T-helper 1 cell treated with Interleukin-12 subunit alpha and Interleukin-12 subunit beta and Interleukin-4 antibody, amounts not matched to agents 30 μg/mL and 1 μg/mL, for 36 hours (primary cell): ENCODE measurements around the gene SLC6A15.

Experiments used
- H3K27ac Mint-ChIP-seq: one replicate; pipeline ENCODE4 v1.8.0; 2021; ENCODE audit warnings: mild to moderate bottlenecking, mixed read lengths
- H3K27me3 Mint-ChIP-seq: one replicate; pipeline ENCODE4 v1.8.0; 2021; ENCODE audit warnings: low read depth, mixed read lengths
- H3K36me3 Mint-ChIP-seq: one replicate; pipeline ENCODE4 v1.8.0; 2021; ENCODE audit warnings: low read depth, mixed read lengths
- H3K4me1 Mint-ChIP-seq: one replicate; pipeline ENCODE4 v1.8.0; 2021; ENCODE audit warnings: low read depth, mixed read lengths
- H3K4me3 Mint-ChIP-seq: one replicate; pipeline ENCODE4 v1.8.0; 2021; ENCODE audit warnings: mild to moderate bottlenecking, moderate library complexity, mixed read lengths
- H3K9me3 Mint-ChIP-seq: one replicate; pipeline ENCODE4 v1.8.0; 2021; ENCODE audit warnings: mixed read lengths

Gene SLC6A15

GRCh38 chr12:84910549-84911241 is 1.9 kb downstream of the SLC6A15 start:
- Mint-ChIP-seq H3K9me3 (no peaks in the 10 kb centered on the region), H3K27me3 (peaks cover 44% of the 10 kb centered on the region), H3K4me3 (peak overlapping the region; percentile 34), H3K36me3 (no peaks in the 10 kb centered on the region), H3K27ac (no peak overlapping the region), H3K4me1 (peaks cover 9% of the 10 kb centered on the region)

DNA sequence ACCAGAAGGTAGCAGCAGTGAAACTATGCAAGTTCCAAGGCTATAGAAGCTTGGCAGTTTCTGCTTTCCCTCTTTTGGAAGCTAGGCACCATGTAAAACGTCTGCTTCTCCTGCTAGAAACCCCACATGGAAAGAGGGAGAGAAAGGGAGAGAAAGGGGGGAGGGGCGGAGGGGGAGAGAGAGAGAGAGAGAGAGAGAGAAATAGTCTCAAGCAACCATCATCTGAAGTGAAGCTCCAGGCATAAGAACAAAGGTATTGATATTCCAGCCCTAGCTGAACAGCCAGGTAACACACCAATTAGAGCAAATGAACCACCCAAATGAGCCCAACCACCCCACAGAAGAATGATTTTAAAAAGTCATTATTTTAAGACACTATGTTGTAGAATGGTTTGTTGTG is 8.5 kb downstream of the SLC6A15 start:
- H3K4me1 Mint-ChIP-seq: no peaks in the 10 kb centered on the region
- H3K4me3 Mint-ChIP-seq: no peak overlapping the region
- no peaks in the 10 kb centered on the region for H3K27me3 Mint-ChIP-seq
- no peaks in the 10 kb centered on the region for H3K9me3 Mint-ChIP-seq
- H3K27ac Mint-ChIP-seq: no peak overlapping the region
- no peaks in the 10 kb centered on the region for H3K36me3 Mint-ChIP-seq

DNA sequence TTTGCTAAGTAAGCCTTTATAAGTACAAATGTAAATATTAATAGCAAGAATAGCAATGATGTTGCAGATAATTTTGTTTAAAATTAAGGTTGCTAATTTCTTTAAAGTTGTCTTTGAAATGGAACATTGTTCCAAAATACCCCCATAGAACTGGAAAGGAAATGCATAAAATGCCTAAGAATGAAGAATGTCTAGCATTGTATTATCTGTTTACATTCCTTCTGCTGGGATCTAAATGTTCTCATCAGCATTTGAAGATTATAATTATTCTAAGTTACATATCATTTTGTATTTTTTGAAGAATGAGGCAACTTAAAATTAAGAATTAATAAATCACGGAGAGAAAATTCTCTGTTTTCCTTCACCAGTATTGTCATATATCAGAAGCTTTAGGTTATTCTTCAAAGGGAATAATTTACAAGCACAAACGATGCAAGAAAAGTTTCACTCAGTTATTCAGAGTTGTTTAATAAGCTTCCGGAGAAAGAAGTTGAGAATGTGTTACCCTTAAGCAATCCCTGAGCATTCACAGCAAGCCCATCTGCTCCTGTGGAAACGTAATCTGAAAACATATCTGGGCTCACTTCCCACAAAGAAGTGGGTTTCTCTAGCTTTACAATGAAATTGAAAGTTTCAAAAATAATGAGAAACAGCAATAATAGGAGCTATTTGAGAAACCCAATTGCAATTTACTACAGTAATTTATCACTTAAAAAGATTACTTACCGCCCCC is 21.3 kb downstream of the SLC6A15 start:
- no peaks in the 10 kb centered on the region for H3K36me3 Mint-ChIP-seq
- no peak overlapping the region for H3K27ac Mint-ChIP-seq
- H3K9me3 Mint-ChIP-seq: no peaks in the 10 kb centered on the region
- H3K4me3 Mint-ChIP-seq: no peak overlapping the region
- H3K27me3 Mint-ChIP-seq: no peaks in the 10 kb centered on the region
- H3K4me1 Mint-ChIP-seq: no peaks in the 10 kb centered on the region

- no peak overlapping the region for H3K27ac Mint-ChIP-seq
- H3K36me3 Mint-ChIP-seq: no peaks in the 10 kb centered on the region
- no peaks in the 10 kb centered on the region for H3K9me3 Mint-ChIP-seq
- H3K27me3 Mint-ChIP-seq: no peaks in the 10 kb centered on the region
- H3K4me3 Mint-ChIP-seq: no peak overlapping the region
- H3K4me1 Mint-ChIP-seq: no peaks in the 10 kb centered on the region
Measured at GRCh38 chr12:84889818-84890217, 22.8 kb downstream of the SLC6A15 start.

DNA sequence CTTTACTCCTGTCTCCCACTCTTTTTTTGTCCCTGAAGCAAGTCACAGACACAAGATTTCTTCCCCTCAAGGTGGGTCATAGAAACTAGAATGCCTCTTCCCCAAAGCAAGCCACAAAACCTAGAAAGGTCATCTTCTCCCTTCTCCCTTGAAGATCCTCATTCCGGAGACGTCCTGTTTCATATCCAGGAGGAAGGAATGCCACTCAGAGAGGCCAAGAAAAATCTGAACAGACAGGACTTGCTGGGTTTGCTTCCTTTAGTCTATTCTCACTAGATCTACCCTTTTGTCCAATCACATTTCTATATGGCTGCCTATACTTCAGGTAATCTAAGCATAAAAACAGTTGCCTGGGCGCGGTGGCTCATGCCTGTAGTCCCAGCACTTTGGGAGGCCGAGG is 23.7 kb downstream of the SLC6A15 start:
- no peak overlapping the region for H3K27ac Mint-ChIP-seq
- H3K4me3 Mint-ChIP-seq: no peak overlapping the region
- no peaks in the 10 kb centered on the region for H3K4me1 Mint-ChIP-seq
- H3K9me3 Mint-ChIP-seq: no peaks in the 10 kb centered on the region
- no peaks in the 10 kb centered on the region for H3K36me3 Mint-ChIP-seq
- no peaks in the 10 kb centered on the region for H3K27me3 Mint-ChIP-seq

- Mint-ChIP-seq H3K4me1 (no peaks in the 10 kb centered on the region), H3K27me3 (no peaks in the 10 kb centered on the region), H3K4me3 (no peak overlapping the region), H3K9me3 (no peaks in the 10 kb centered on the region), H3K27ac (no peak overlapping the region), H3K36me3 (no peaks in the 10 kb centered on the region)
Measured at GRCh38 chr12:84877340-84877739, 35.3 kb downstream of the SLC6A15 start.

- H3K4me3 Mint-ChIP-seq: no peak overlapping the region
- H3K36me3 Mint-ChIP-seq: no peaks in the 10 kb centered on the region
- no peaks in the 10 kb centered on the region for H3K27me3 Mint-ChIP-seq
- no peak overlapping the region for H3K27ac Mint-ChIP-seq
- H3K4me1 Mint-ChIP-seq: no peaks in the 10 kb centered on the region
- no peaks in the 10 kb centered on the region for H3K9me3 Mint-ChIP-seq
Measured at GRCh38 chr12:84875241-84875640, 37.4 kb downstream of the SLC6A15 start.

- Mint-ChIP-seq H3K4me1 (no peaks in the 10 kb centered on the region), H3K4me3 (no peak overlapping the region), H3K36me3 (no peaks in the 10 kb centered on the region), H3K9me3 (no peaks in the 10 kb centered on the region), H3K27me3 (no peaks in the 10 kb centered on the region), H3K27ac (no peak overlapping the region)
Measured at GRCh38 chr12:84874825-84875139, 37.8 kb downstream of the SLC6A15 start.

DNA sequence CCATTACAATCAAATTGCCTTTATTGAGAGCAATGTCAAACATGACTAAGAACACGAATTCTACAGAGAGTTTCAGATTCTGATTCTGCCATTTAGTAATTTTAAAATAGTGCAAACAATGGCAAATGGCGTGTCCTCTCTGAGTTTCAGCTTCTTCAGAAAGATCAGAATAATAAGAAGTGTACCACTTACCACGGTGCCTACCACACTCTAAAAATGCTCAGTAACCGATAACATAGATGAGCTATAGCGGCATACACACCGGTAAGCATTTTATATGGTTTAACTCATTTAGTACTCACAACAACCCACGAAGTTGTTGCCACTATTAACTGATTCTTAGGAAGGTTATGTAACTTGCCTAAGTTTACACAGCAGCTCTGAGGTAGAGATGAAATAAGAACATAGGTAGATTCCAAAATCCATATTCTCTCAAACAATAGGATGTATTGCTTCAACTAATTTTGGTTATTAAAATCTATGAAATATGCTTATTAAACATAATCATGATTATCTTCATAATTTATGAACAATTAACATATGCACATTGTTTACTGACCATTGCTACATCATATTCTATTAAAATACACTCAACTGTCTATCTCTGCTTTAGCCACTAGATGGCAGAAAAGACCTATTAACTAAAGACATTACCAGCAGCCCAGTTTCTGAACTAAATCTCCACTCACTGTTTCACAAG is 38.3 kb downstream of the SLC6A15 start:
- Mint-ChIP-seq H3K9me3 (no peaks in the 10 kb centered on the region), H3K4me1 (no peaks in the 10 kb centered on the region), H3K4me3 (no peak overlapping the region), H3K36me3 (no peaks in the 10 kb centered on the region), H3K27me3 (no peaks in the 10 kb centered on the region), H3K27ac (no peak overlapping the region)

DNA sequence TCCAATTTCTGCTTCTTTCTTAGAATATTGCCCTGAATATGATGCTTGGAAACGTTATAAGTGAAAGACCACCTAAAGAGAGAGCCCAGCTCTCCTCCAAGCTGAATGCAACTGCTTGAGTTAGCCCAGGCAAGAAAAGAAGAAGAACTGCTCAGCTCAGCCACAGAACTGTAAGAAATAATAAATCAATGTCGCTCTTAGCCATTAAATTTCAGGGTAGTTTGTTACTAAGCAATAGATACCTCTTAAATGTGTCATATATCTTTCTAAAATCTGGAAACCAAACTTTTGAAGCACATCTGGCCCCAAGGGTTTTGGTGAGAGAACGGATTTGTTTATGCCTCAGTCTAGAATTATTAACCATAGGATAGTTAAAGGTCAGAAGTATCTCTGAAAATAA is 50.4 kb downstream of the SLC6A15 start:
- Mint-ChIP-seq H3K4me1 (no peaks in the 10 kb centered on the region), H3K27ac (no peak overlapping the region), H3K27me3 (no peaks in the 10 kb centered on the region), H3K4me3 (no peak overlapping the region), H3K36me3 (no peaks in the 10 kb centered on the region), H3K9me3 (no peaks in the 10 kb centered on the region)

DNA sequence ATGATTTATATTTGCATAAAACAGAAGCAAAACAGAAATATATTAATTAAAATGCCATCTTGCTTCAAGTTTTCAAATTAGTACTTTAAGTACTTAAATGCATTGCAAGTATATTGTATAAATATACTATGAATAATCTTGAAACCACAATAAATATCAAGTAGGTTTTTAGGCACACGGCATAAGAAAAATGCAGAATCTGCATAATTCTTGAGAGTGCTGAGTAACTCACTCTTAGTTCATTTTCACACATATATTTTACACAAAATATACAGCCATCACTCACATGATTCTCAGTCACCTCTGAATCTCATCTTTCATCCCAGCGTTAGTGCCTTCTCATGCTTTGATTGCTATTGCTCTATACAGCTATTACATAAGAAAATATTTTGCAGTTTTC is 51.9 kb downstream of the SLC6A15 start:
- no peaks in the 10 kb centered on the region for H3K36me3 Mint-ChIP-seq
- no peak overlapping the region for H3K27ac Mint-ChIP-seq
- no peaks in the 10 kb centered on the region for H3K4me1 Mint-ChIP-seq
- H3K27me3 Mint-ChIP-seq: peaks cover 3% of the 10 kb centered on the region
- no peak overlapping the region for H3K4me3 Mint-ChIP-seq
- H3K9me3 Mint-ChIP-seq: no peaks in the 10 kb centered on the region

GRCh38 chr12:84858796-84859195 is 53.8 kb downstream of the SLC6A15 start:
- H3K4me1 Mint-ChIP-seq: no peaks in the 10 kb centered on the region
- H3K36me3 Mint-ChIP-seq: no peaks in the 10 kb centered on the region
- no peak overlapping the region for H3K4me3 Mint-ChIP-seq

DNA sequence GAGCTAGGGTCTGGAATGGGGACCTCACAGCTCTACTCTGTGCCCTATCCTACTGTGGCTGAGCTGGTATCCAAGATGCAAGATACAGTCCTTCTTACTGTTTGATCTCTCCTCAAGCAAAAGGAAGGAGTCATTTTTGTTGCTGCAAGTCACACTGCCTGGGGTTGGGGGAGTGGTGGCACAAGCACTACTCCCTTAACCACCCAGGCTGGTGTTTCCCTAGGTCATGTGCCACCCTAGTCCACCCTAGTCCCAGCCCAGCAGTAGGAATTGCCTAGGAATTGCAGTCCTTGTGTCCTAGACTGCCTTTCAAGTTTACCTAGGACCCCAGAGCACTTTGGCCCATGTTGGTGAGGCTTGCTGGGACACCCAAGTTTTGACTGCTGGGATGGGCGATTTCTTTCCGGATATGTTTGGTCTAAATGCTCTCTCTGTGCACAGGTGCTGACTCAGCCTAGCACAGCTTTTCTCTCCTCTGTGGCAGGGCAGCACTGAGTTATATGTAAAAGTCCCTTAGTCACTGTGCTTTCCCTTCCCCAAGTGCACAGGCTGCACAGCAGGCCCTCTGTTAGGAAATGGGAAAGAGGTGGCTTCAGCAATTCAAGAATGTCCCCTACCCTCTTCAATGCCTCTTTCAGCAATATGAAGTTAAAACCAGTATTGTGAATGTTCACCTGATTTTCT is 54.9 kb downstream of the SLC6A15 start:
- no peak overlapping the region for H3K4me3 Mint-ChIP-seq
- H3K27ac Mint-ChIP-seq: no peak overlapping the region
- H3K9me3 Mint-ChIP-seq: no peaks in the 10 kb centered on the region
- H3K36me3 Mint-ChIP-seq: no peaks in the 10 kb centered on the region
- H3K4me1 Mint-ChIP-seq: no peaks in the 10 kb centered on the region
- H3K27me3 Mint-ChIP-seq: peaks cover 3% of the 10 kb centered on the region

More at GRCh38 chr12:84858796-84859195, 53.8 kb downstream of the SLC6A15 start:
- H3K9me3 Mint-ChIP-seq: no peaks in the 10 kb centered on the region
- no peak overlapping the region for H3K27ac Mint-ChIP-seq
- H3K27me3 Mint-ChIP-seq: peaks cover 3% of the 10 kb centered on the region

DNA sequence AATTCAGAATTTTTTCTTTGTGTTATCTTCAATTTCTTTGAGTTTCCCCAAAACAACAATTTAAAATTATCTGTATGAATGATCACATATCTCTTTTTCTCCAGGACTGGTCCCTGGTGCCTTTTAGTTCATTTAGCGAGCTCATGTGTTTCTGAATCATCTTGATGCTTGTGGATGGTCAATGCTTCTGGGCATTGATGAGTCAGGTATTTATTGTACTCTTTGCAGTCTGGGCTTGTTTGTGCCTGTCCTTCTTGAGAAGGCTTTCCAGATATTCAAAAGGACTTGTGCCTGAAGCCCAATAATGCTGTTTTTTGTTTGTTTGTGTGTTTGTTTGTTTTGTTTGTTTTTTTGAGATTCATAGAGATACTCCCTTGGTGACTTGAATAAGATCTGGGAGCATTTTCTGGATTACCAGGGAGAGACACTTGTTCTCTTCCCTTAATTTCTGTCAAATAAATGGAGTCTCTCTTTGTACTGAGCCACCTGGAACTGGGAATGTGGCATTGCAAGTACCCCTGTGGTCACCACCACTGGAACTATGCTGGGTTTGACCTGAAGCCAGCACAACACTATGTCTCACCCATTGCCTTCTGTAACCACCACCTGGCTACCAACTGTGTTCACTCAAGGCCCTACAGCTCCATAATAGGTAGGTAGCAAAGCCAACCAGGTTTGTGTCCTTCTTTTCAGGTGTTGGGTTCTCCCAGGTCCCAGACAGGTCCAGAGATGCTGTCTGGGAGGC is 56.3 kb downstream of the SLC6A15 start:
- no peaks in the 10 kb centered on the region for H3K9me3 Mint-ChIP-seq
- H3K27me3 Mint-ChIP-seq: peaks cover 3% of the 10 kb centered on the region
- no peaks in the 10 kb centered on the region for H3K36me3 Mint-ChIP-seq
- no peak overlapping the region for H3K4me3 Mint-ChIP-seq
- H3K27ac Mint-ChIP-seq: no peak overlapping the region
- no peaks in the 10 kb centered on the region for H3K4me1 Mint-ChIP-seq
